ENCODE results near the gene HSD17B12. TPM values are rescaled to one million over a fixed set of nuclear protein-coding genes. Genes with fewer than 3 reads are reported as not detected.

Gene HSD17B12
- total RNA-seq, 1 donor from 2014 or later: 40.7 TPM

GRCh38 chr11:43833657-43834073 is 153.1 kb downstream of the HSD17B12 start:
- H3K9ac ChIP-seq (ENCODE audit: low read depth in 1 of 3, low read length in 3 of 3): no peak overlapping the region
- H3K4me3 ChIP-seq (ENCODE audit: low read length in 3 of 3): no peak overlapping the region
- H3K4me1 ChIP-seq (ENCODE audit: control insufficient read depth in 3 of 3, insufficient read depth in 3 of 3, low read length in 3 of 3): peaks cover 10 to 25% (median 24%) of the 10 kb centered on the region in 3 donors
- peaks cover 0 to 4% (median 0%) of the 10 kb centered on the region in 3 donors for H3K36me3 ChIP-seq (ENCODE audit: control insufficient read depth in 3 of 3, insufficient read depth in 3 of 3, low read length in 3 of 3)
- H3K9me3 ChIP-seq (ENCODE audit: control insufficient read depth in 3 of 3, low read length in 3 of 3): no peaks in the 10 kb centered on the region
- H3K27ac ChIP-seq (ENCODE audit: low read depth, low read length): no peak overlapping the region
- no peaks in the 10 kb centered on the region for H3K27me3 ChIP-seq (ENCODE audit: control insufficient read depth in 3 of 3, insufficient read depth in 3 of 3, low read length in 3 of 3)

- peaks cover 10 to 27% (median 26%) of the 10 kb centered on the region in 3 donors for H3K4me1 ChIP-seq (ENCODE audit: control insufficient read depth in 3 of 3, insufficient read depth in 3 of 3, low read length in 3 of 3)
- peaks cover 0 to 4% (median 0%) of the 10 kb centered on the region in 3 donors for H3K36me3 ChIP-seq (ENCODE audit: control insufficient read depth in 3 of 3, insufficient read depth in 3 of 3, low read length in 3 of 3)
- H3K9me3 ChIP-seq (ENCODE audit: control insufficient read depth in 3 of 3, low read length in 3 of 3): no peaks in the 10 kb centered on the region
- H3K9ac ChIP-seq (ENCODE audit: low read depth in 1 of 3, low read length in 3 of 3): no peak overlapping the region
- H3K27ac ChIP-seq (ENCODE audit: low read depth, low read length): no peak overlapping the region
- H3K27me3 ChIP-seq (ENCODE audit: control insufficient read depth in 3 of 3, insufficient read depth in 3 of 3, low read length in 3 of 3): no peaks in the 10 kb centered on the region
- H3K4me3 ChIP-seq (ENCODE audit: low read length in 3 of 3): no peak overlapping the region
Measured at GRCh38 chr11:43834286-43834685, 153.7 kb downstream of the HSD17B12 start.

- Histone ChIP-seq H3K4me3 (ENCODE audit: low read length in 3 of 3) (no peak overlapping the region), H3K36me3 (ENCODE audit: control insufficient read depth in 3 of 3, insufficient read depth in 3 of 3, low read length in 3 of 3) (peaks cover 0 to 4% (median 0%) of the 10 kb centered on the region in 3 donors), H3K27ac (ENCODE audit: low read depth, low read length) (no peak overlapping the region), H3K9ac (ENCODE audit: low read depth in 1 of 3, low read length in 3 of 3) (no peak overlapping the region), H3K9me3 (ENCODE audit: control insufficient read depth in 3 of 3, low read length in 3 of 3) (no peaks in the 10 kb centered on the region), H3K27me3 (ENCODE audit: control insufficient read depth in 3 of 3, insufficient read depth in 3 of 3, low read length in 3 of 3) (no peaks in the 10 kb centered on the region), H3K4me1 (ENCODE audit: control insufficient read depth in 3 of 3, insufficient read depth in 3 of 3, low read length in 3 of 3) (peaks cover 10 to 27% (median 26%) of the 10 kb centered on the region in 3 donors)
Measured at GRCh38 chr11:43835104-43835503, 154.6 kb downstream of the HSD17B12 start.

- H3K27ac ChIP-seq (ENCODE audit: low read depth, low read length): peak overlapping the region; percentile 75
- no peaks in the 10 kb centered on the region for H3K27me3 ChIP-seq (ENCODE audit: control insufficient read depth in 3 of 3, insufficient read depth in 3 of 3, low read length in 3 of 3)
- H3K9me3 ChIP-seq (ENCODE audit: control insufficient read depth in 3 of 3, low read length in 3 of 3): no peaks in the 10 kb centered on the region
- H3K36me3 ChIP-seq (ENCODE audit: control insufficient read depth in 3 of 3, insufficient read depth in 3 of 3, low read length in 3 of 3): no peaks in the 10 kb centered on the region
- H3K4me1 ChIP-seq (ENCODE audit: control insufficient read depth in 3 of 3, insufficient read depth in 3 of 3, low read length in 3 of 3): peaks cover 5 to 20% (median 18%) of the 10 kb centered on the region in 3 donors
- no peak overlapping the region for H3K4me3 ChIP-seq (ENCODE audit: low read length in 3 of 3)
- no peak overlapping the region for H3K9ac ChIP-seq (ENCODE audit: low read depth in 1 of 3, low read length in 3 of 3)
Measured at GRCh38 chr11:43837879-43838278, 157.3 kb downstream of the HSD17B12 start.

GRCh38 chr11:43842021-43842420 is 161.5 kb downstream of the HSD17B12 start:
- no peak overlapping the region for H3K9ac ChIP-seq (ENCODE audit: low read depth in 1 of 3, low read length in 3 of 3)
- no peaks in the 10 kb centered on the region for H3K9me3 ChIP-seq (ENCODE audit: control insufficient read depth in 3 of 3, low read length in 3 of 3)
- no peaks in the 10 kb centered on the region for H3K36me3 ChIP-seq (ENCODE audit: control insufficient read depth in 3 of 3, insufficient read depth in 3 of 3, low read length in 3 of 3)
- no peaks in the 10 kb centered on the region for H3K27me3 ChIP-seq (ENCODE audit: control insufficient read depth in 3 of 3, insufficient read depth in 3 of 3, low read length in 3 of 3)
- peaks cover 5 to 12% (median 9%) of the 10 kb centered on the region in 3 donors for H3K4me1 ChIP-seq (ENCODE audit: control insufficient read depth in 3 of 3, insufficient read depth in 3 of 3, low read length in 3 of 3)
- no peak overlapping the region for H3K4me3 ChIP-seq (ENCODE audit: low read length in 3 of 3)
- no peak overlapping the region for H3K27ac ChIP-seq (ENCODE audit: low read depth, low read length)

- Histone ChIP-seq H3K27me3 (ENCODE audit: control insufficient read depth in 3 of 3, insufficient read depth in 3 of 3, low read length in 3 of 3) (no peaks in the 10 kb centered on the region), H3K4me3 (ENCODE audit: low read length in 3 of 3) (no peak overlapping the region), H3K9me3 (ENCODE audit: control insufficient read depth in 3 of 3, low read length in 3 of 3) (no peaks in the 10 kb centered on the region), H3K27ac (ENCODE audit: low read depth, low read length) (no peak overlapping the region), H3K36me3 (ENCODE audit: control insufficient read depth in 3 of 3, insufficient read depth in 3 of 3, low read length in 3 of 3) (no peaks in the 10 kb centered on the region), H3K4me1 (ENCODE audit: control insufficient read depth in 3 of 3, insufficient read depth in 3 of 3, low read length in 3 of 3) (no peaks in the 10 kb centered on the region), H3K9ac (ENCODE audit: low read depth in 1 of 3, low read length in 3 of 3) (no peak overlapping the region)
Measured at GRCh38 chr11:43845816-43846215, 165.3 kb downstream of the HSD17B12 start.

- H3K9ac ChIP-seq (ENCODE audit: low read depth in 1 of 3, low read length in 3 of 3): no peak overlapping the region
- no peaks in the 10 kb centered on the region for H3K27me3 ChIP-seq (ENCODE audit: control insufficient read depth in 3 of 3, insufficient read depth in 3 of 3, low read length in 3 of 3)
- H3K4me1 ChIP-seq (ENCODE audit: control insufficient read depth in 3 of 3, insufficient read depth in 3 of 3, low read length in 3 of 3): no peaks in the 10 kb centered on the region
- H3K9me3 ChIP-seq (ENCODE audit: control insufficient read depth in 3 of 3, low read length in 3 of 3): no peaks in the 10 kb centered on the region
- H3K36me3 ChIP-seq (ENCODE audit: control insufficient read depth in 3 of 3, insufficient read depth in 3 of 3, low read length in 3 of 3): peaks cover 3 to 12% (median 7%) of the 10 kb centered on the region in 3 donors
- no peak overlapping the region for H3K27ac ChIP-seq (ENCODE audit: low read depth, low read length)
- H3K4me3 ChIP-seq (ENCODE audit: low read length in 3 of 3): no peak overlapping the region
Measured at GRCh38 chr11:43852057-43852636, 171.6 kb downstream of the HSD17B12 start.

- Histone ChIP-seq H3K4me3 (ENCODE audit: low read length in 3 of 3) (no peak overlapping the region), H3K4me1 (ENCODE audit: control insufficient read depth in 3 of 3, insufficient read depth in 3 of 3, low read length in 3 of 3) (no peaks in the 10 kb centered on the region), H3K27ac (ENCODE audit: low read depth, low read length) (no peak overlapping the region), H3K27me3 (ENCODE audit: control insufficient read depth in 3 of 3, insufficient read depth in 3 of 3, low read length in 3 of 3) (no peaks in the 10 kb centered on the region), H3K36me3 (ENCODE audit: control insufficient read depth in 3 of 3, insufficient read depth in 3 of 3, low read length in 3 of 3) (peaks cover 3 to 12% (median 7%) of the 10 kb centered on the region in 3 donors), H3K9ac (ENCODE audit: low read depth in 1 of 3, low read length in 3 of 3) (no peak overlapping the region), H3K9me3 (ENCODE audit: control insufficient read depth in 3 of 3, low read length in 3 of 3) (no peaks in the 10 kb centered on the region)
Measured at GRCh38 chr11:43853781-43854180, 173.2 kb downstream of the HSD17B12 start.

- peaks cover 3 to 12% (median 7%) of the 10 kb centered on the region in 3 donors for H3K36me3 ChIP-seq (ENCODE audit: control insufficient read depth in 3 of 3, insufficient read depth in 3 of 3, low read length in 3 of 3)
- no peak overlapping the region for H3K4me3 ChIP-seq (ENCODE audit: low read length in 3 of 3)
- no peak overlapping the region for H3K27ac ChIP-seq (ENCODE audit: low read depth, low read length)
- no peaks in the 10 kb centered on the region for H3K4me1 ChIP-seq (ENCODE audit: control insufficient read depth in 3 of 3, insufficient read depth in 3 of 3, low read length in 3 of 3)
- H3K9ac ChIP-seq (ENCODE audit: low read depth in 1 of 3, low read length in 3 of 3): no peak overlapping the region
- H3K9me3 ChIP-seq (ENCODE audit: control insufficient read depth in 3 of 3, low read length in 3 of 3): peaks cover 0 to 5% (median 3%) of the 10 kb centered on the region in 3 donors
- H3K27me3 ChIP-seq (ENCODE audit: control insufficient read depth in 3 of 3, insufficient read depth in 3 of 3, low read length in 3 of 3): no peaks in the 10 kb centered on the region
Measured at GRCh38 chr11:43856993-43857392, 176.5 kb downstream of the HSD17B12 start.

- no peak overlapping the region for H3K4me3 ChIP-seq (ENCODE audit: low read length in 3 of 3)
- no peak overlapping the region for H3K27ac ChIP-seq (ENCODE audit: low read depth, low read length)
- H3K9ac ChIP-seq (ENCODE audit: low read depth in 1 of 3, low read length in 3 of 3): no peak overlapping the region
- H3K9me3 ChIP-seq (ENCODE audit: control insufficient read depth in 3 of 3, low read length in 3 of 3): peaks cover 0 to 5% (median 3%) of the 10 kb centered on the region in 3 donors
- no peaks in the 10 kb centered on the region for H3K36me3 ChIP-seq (ENCODE audit: control insufficient read depth in 3 of 3, insufficient read depth in 3 of 3, low read length in 3 of 3)
- no peaks in the 10 kb centered on the region for H3K27me3 ChIP-seq (ENCODE audit: control insufficient read depth in 3 of 3, insufficient read depth in 3 of 3, low read length in 3 of 3)
- H3K4me1 ChIP-seq (ENCODE audit: control insufficient read depth in 3 of 3, insufficient read depth in 3 of 3, low read length in 3 of 3): no peaks in the 10 kb centered on the region
Measured at GRCh38 chr11:43861141-43861540, 180.6 kb downstream of the HSD17B12 start.
